Breast epithelium (tissue), 4 donors: Measurements from ENCODE around the gene HHEX. TPM values are rescaled to one million over a fixed set of nuclear protein-coding genes. Genes with fewer than 3 reads are reported as not detected.

Experiments used
- DNase-seq, 2 donors: peaks; one replicate each; pipeline ENCODE4 v3.0.0-alpha.2; 2019; ENCODE audit warnings: low spot score in 2 of 2
- H3K27ac ChIP-seq, 2 donors: fragments of 200-600 bp; sonication (generic) in 1 of 2; one replicate each; pipeline ENCODE4 v1.5.1; 2016 to 2019; ENCODE audit warnings: mild to moderate bottlenecking in 1 of 2
- H3K27me3 ChIP-seq, 2 donors: fragments of 200-600 bp; sonication (generic) in 1 of 2; one replicate each; pipeline versions ENCODE4 v1.5.1 to v1.6.0; 2017 to 2019; ENCODE audit warnings: control low read depth in 1 of 2, mild to moderate bottlenecking in 1 of 2
- H3K36me3 ChIP-seq: fragments of 200-600 bp; one replicate; pipeline ENCODE4 v1.5.1; 2019
- H3K4me1 ChIP-seq, 2 donors: fragments of 200-600 bp; sonication (generic); one replicate each; pipeline ENCODE4 v1.5.1; 2016 to 2019; ENCODE audit warnings: control low read depth in 1 of 2
- H3K4me3 ChIP-seq, 3 donors: fragments of 200-600 bp; sonication (generic); 1 replicate in 2 of 3; 2 replicates in 1 of 3; pipeline ENCODE4 v1.5.1; 2016 to 2019; ENCODE audit warnings: mild to moderate bottlenecking in 3 of 3, moderate library complexity in 2 of 3
- H3K9me3 ChIP-seq, 2 donors: fragments of 200-600 bp; sonication (generic) in 1 of 2; one replicate each; pipeline ENCODE4 v1.5.1; 2016 to 2019; ENCODE audit warnings: control low read depth in 1 of 2
- CTCF ChIP-seq, 3 donors: fragments of 450-650 bp; IDR thresholded peaks; one replicate each; pipeline ENCODE4 v1.5.1; 2016 to 2017; ENCODE audit warnings: antibody characterized with exemption in 3 of 3, mild to moderate bottlenecking in 3 of 3, moderate library complexity in 3 of 3
- POLR2A ChIP-seq: fragments of 450-650 bp; IDR thresholded peaks from one replicate; pipeline ENCODE4 v1.6.1; 2016; ENCODE audit warnings: antibody characterized with exemption, mild to moderate bottlenecking, moderate library complexity
- POLR2AphosphoS5 ChIP-seq, 3 donors: sonication (generic); formaldehyde crosslinking; IDR thresholded peaks; one replicate each; pipeline ENCODE4 v1.6.1; 2017; ENCODE audit warnings: antibody characterized with exemption in 3 of 3
- intact Hi-C: fragments of 100-400 bp; cut with DNase I; formaldehyde crosslinking; loops from one replicate; pipeline ENCODE4 v1.15.1; 2023; ENCODE audit warnings: low total_unique reads
- total RNA-seq, 3 donors: library from RNA; depleted of rRNA; stranded (reverse); fragments of >200 nt; gene quantifications; one replicate each; pipeline ENCODE4 v1.1.0, GENCODE V29; 2016

Gene HHEX
- total RNA-seq, 3 donors from 2014 or later: 4.4 to 10.6 (median 5.6) TPM

DNA sequence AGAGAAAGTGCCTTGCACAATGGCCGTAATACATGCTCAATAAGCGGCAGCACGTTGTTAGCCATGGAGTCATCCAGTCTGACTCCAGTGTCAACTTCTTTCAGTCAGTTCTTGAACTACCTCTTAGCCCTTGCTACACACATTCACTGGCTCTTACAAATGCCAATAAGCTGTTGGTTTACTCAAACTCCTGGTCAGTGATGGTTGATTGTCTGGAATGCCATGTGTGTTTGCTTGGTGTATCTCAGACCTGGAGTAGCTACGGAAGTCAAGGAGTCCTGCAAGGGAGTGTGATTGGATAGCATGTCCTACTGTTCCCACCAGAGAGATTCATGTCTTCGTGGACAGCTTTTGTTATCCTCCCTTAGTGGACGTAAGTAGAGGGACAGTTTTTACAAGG lies 37.4 kb downstream of the HHEX start:
- no peaks in the 10 kb centered on the region for H3K27me3 ChIP-seq
- no peaks in the 10 kb centered on the region for H3K36me3 ChIP-seq
- intact Hi-C loops: no loop called here
- no peak for DNase-seq
- H3K4me3 ChIP-seq: no peak overlapping the region
- TF ChIP-seq POLR2AphosphoS5 (IDR thresholded peaks at IDR 0.05) (no peak), POLR2A (no peak)
- H3K9me3 ChIP-seq: no peaks in the 10 kb centered on the region
- no peak overlapping the region for H3K27ac ChIP-seq
- no peaks in the 10 kb centered on the region for H3K4me1 ChIP-seq

DNA sequence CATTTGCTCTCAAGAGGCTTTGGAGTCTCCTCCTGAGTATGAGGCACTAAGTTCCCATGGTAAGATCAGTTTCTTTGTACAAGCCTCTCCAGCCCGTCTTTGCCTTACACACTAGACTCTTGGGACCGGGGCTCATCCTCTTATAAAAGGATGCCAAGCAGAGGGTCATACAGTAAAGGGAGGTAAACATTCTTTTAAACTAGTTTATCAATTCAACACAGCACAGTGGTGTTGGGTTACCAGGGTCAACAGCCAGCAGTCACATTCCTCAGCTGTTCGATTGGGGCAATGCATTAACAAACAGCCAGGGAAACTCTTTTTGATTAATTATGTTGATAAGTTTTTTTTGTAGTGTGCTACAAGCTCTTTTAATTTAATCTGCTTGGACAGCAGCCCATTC lies 37.8 kb downstream of the HHEX start:
- no peaks in the 10 kb centered on the region for H3K4me1 ChIP-seq
- H3K27ac ChIP-seq: no peak overlapping the region
- no peaks in the 10 kb centered on the region for H3K9me3 ChIP-seq
- H3K27me3 ChIP-seq: no peaks in the 10 kb centered on the region
- DNase-seq: no peak
- H3K4me3 ChIP-seq: no peak overlapping the region
- intact Hi-C loops: no loop called here
- H3K36me3 ChIP-seq: no peaks in the 10 kb centered on the region
- no peak for TF ChIP-seq POLR2A

DNA sequence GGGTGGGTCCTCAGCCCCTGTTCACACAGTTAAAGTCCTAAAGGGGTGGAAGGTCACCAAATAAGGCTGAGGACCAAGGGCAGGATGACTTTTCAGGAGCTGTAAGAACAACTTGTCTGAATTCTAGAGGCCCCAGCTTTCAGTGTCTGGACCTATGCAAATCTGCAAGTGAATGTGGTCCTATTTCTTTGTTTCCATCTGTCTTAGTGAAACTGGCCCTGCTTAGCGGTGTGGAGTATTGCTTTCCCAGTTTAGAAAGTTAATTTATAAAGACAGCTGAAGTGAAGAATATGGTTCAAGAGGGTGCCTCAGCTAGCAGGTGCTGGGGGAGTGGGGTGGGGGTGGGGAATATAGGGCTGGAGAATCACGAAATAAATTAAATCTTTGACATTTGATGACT lies 40.1 kb downstream of the HHEX start:
- no peak for DNase-seq
- Histone ChIP-seq H3K27me3 (no peaks in the 10 kb centered on the region), H3K36me3 (no peaks in the 10 kb centered on the region), H3K9me3 (no peaks in the 10 kb centered on the region), H3K4me3 (no peak overlapping the region), H3K27ac (no peak overlapping the region), H3K4me1 (no peaks in the 10 kb centered on the region)
- TF ChIP-seq CTCF (IDR thresholded peaks at IDR 0.05) (no peak), POLR2A (no peak), POLR2AphosphoS5 (IDR thresholded peaks at IDR 0.05) (no peak)
- intact Hi-C loops: no loop called here

DNA sequence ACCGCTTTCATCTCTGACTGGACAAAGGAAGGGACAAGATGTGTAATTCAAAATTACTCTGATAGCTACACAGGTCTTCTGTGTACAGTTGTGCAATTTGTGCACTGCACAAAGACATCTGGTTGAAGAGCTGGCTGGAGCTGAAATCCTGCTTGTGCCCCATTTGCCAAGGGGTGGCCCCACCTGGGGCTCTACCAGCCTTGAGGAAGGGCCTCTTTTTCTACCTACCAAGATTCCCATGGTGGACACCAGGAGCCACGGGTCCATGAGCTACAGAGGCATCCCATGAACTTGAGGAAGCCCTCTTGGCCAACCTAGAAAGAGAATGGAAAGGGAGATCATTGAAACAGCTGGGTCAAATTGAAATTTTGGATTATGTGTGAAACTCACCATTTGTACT lies 43.2 kb downstream of the HHEX start:
- no peak overlapping the region for H3K27ac ChIP-seq
- no peaks in the 10 kb centered on the region for H3K27me3 ChIP-seq
- no peak for TF ChIP-seq POLR2A
- TF ChIP-seq POLR2AphosphoS5 (IDR thresholded peaks at IDR 0.05): no peak
- no peak for TF ChIP-seq CTCF (IDR thresholded peaks at IDR 0.05)
- no peak overlapping the region for H3K4me3 ChIP-seq
- intact Hi-C loops: no loop called here
- DNase-seq: no peak
- no peaks in the 10 kb centered on the region for H3K36me3 ChIP-seq
- no peaks in the 10 kb centered on the region for H3K9me3 ChIP-seq
- H3K4me1 ChIP-seq: no peaks in the 10 kb centered on the region

GRCh38 chr10:92734301-92734700 lies 44.5 kb downstream of the HHEX start:
- Histone ChIP-seq H3K27me3 (no peaks in the 10 kb centered on the region), H3K9me3 (no peaks in the 10 kb centered on the region), H3K4me1 (no peaks in the 10 kb centered on the region), H3K4me3 (no peak overlapping the region), H3K27ac (no peak overlapping the region), H3K36me3 (no peaks in the 10 kb centered on the region)
- TF ChIP-seq CTCF (IDR thresholded peaks at IDR 0.05): no peak
- no peak for TF ChIP-seq POLR2AphosphoS5 (IDR thresholded peaks at IDR 0.05)
- no peak for TF ChIP-seq POLR2A
- DNase-seq: no peak
- intact Hi-C loops: no loop called here

- intact Hi-C loops: no loop called here
- H3K4me3 ChIP-seq: no peak overlapping the region
- no peaks in the 10 kb centered on the region for H3K9me3 ChIP-seq
- no peaks in the 10 kb centered on the region for H3K27me3 ChIP-seq
- H3K36me3 ChIP-seq: no peaks in the 10 kb centered on the region
- no peak overlapping the region for H3K27ac ChIP-seq
- no peak for TF ChIP-seq POLR2A
- TF ChIP-seq CTCF (IDR thresholded peaks at IDR 0.05): no peak
- TF ChIP-seq POLR2AphosphoS5 (IDR thresholded peaks at IDR 0.05): no peak
- no peaks in the 10 kb centered on the region for H3K4me1 ChIP-seq
- DNase-seq: no peak
These were observed 46.2 kb downstream of the HHEX start for GRCh38 chr10:92735938-92736337.
